ENCODE data around the gene NRCAM.

NRCAM gene

DNA sequence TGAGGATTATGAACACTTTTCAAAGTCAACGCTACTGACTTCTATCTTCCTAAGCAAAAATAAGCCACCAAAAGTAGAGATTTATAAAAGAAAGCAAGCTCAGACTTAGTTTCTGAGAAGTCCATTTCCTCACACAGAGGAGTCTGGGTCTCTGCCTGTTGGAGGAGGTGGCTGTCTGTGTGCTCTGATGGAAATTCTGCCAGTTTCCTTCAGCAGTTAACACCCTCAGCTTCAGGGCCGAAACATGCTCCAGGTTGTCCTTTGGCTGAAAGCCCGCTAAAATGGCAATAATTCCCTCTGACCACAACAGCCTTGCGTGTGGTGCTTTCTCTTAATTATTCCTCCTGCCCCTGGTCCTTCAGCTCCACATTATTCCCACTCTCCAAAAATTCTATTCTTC lies 198.3 kb downstream of the NRCAM start:
- Histone ChIP-seq H3K36me3 (ENCODE audit: control insufficient read depth, insufficient read depth, low read length) (no peaks in the 10 kb centered on the region), H3K27me3 (ENCODE audit: control insufficient read depth, insufficient read depth, low read length) (no peaks in the 10 kb centered on the region), H3K9ac (ENCODE audit: low read length) (no peak overlapping the region), H3K4me3 (ENCODE audit: low read depth, low read length) (no peak overlapping the region), H3K9me3 (ENCODE audit: control insufficient read depth, insufficient read depth, low read depth, low read length) (peaks cover 22% of the 10 kb centered on the region; the same call in 1 of the 2 replicates), H3K27ac (ENCODE audit: low read depth, low read length) (no peak overlapping the region), H3K4me1 (ENCODE audit: control insufficient read depth, insufficient read depth, low read length) (no peaks in the 10 kb centered on the region)

DNA sequence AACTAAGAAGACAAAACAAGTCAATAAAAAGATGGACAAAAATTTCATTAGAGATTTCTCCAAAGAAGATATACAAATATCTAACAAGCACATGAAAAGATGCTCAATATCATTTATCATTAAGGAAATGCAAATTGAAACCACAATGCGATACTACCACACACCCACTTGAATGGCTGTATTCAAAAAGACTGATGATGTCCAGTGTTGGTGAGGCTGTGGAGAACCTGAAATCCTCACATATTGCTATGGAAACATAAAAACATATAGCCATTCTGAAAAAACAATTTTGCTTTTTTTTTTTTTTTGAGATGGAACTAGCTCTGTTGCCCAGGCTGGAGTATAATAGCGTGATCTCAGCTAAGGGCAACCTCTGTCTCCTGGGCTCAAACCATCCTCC lies 202.0 kb downstream of the NRCAM start:
- Histone ChIP-seq H3K4me1 (ENCODE audit: control insufficient read depth, insufficient read depth, low read length) (no peaks in the 10 kb centered on the region), H3K36me3 (ENCODE audit: control insufficient read depth, insufficient read depth, low read length) (no peaks in the 10 kb centered on the region), H3K4me3 (ENCODE audit: low read depth, low read length) (no peak overlapping the region), H3K27ac (ENCODE audit: low read depth, low read length) (no peak overlapping the region), H3K27me3 (ENCODE audit: control insufficient read depth, insufficient read depth, low read length) (no peaks in the 10 kb centered on the region), H3K9ac (ENCODE audit: low read length) (no peak overlapping the region), H3K9me3 (ENCODE audit: control insufficient read depth, insufficient read depth, low read depth, low read length) (peaks cover 18% of the 10 kb centered on the region; the same call in 1 of the 2 replicates)

DNA sequence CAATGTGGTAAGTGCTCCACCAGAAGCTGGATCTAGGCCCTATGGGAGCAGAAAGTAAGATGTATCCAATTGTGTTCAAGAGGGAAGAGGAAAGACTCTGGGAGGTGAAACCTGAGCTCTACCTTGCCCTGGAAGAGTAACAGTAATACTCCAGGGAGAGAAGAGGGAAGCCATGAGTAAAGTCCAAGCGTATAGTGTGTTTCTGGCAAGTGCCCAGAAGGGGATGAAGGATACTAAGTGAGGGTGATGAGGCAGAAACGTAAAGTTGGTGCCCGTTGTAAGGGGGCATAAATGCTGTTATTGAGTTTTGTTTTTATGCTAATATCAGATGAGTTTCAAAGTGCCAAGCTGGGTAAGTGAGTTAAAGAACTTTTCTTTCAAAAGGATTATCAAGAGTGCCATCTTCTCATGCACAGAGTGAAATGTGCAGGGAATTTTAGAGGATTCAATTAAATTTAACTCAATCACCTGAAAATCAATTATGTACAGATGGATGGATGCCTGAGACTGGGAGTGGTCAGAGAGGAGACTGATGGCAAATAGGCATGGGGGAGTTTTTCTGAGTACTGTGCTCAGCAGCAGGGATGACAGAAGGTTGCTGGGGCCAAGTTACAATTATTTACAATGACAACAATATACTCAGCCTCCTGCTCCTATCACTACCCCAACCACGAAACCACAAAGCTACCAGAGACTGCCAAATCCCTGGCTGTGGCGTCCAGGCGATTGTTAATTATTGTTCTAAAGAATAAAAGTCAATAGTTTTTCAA lies 202.8 kb downstream of the NRCAM start:
- no peaks in the 10 kb centered on the region for H3K27me3 ChIP-seq (ENCODE audit: control insufficient read depth, insufficient read depth, low read length)
- H3K4me1 ChIP-seq (ENCODE audit: control insufficient read depth, insufficient read depth, low read length): no peaks in the 10 kb centered on the region
- H3K9me3 ChIP-seq (ENCODE audit: control insufficient read depth, insufficient read depth, low read depth, low read length): peaks cover 16% of the 10 kb centered on the region; the same call in 1 of the 2 replicates
- no peak overlapping the region for H3K27ac ChIP-seq (ENCODE audit: low read depth, low read length)
- no peaks in the 10 kb centered on the region for H3K36me3 ChIP-seq (ENCODE audit: control insufficient read depth, insufficient read depth, low read length)
- H3K9ac ChIP-seq (ENCODE audit: low read length): no peak overlapping the region
- no peak overlapping the region for H3K4me3 ChIP-seq (ENCODE audit: low read depth, low read length)

DNA sequence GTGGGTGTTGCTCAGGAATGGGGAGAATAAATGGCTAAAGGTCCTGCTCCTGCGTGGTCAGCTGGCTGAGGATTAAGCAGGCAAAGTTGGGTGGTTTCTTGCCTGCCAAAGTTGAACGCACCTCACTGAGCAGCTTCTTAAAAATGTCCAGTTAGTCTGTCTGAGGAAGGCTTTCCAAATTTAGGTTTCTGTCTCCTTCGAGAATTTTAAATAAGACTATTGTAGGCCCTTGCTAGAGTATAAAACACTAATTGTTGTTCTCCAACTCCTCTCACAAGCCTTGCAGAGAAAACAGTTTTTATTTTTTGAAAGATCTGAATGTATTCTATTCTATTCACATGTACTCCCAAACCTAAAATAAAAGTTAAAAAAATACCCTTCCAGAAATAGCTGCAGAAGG lies 204.1 kb downstream of the NRCAM start:
- H3K27ac ChIP-seq (ENCODE audit: low read depth, low read length): no peak overlapping the region
- no peak overlapping the region for H3K4me3 ChIP-seq (ENCODE audit: low read depth, low read length)
- no peaks in the 10 kb centered on the region for H3K27me3 ChIP-seq (ENCODE audit: control insufficient read depth, insufficient read depth, low read length)
- no peak overlapping the region for H3K9ac ChIP-seq (ENCODE audit: low read length)
- H3K4me1 ChIP-seq (ENCODE audit: control insufficient read depth, insufficient read depth, low read length): no peaks in the 10 kb centered on the region
- H3K9me3 ChIP-seq (ENCODE audit: control insufficient read depth, insufficient read depth, low read depth, low read length): peaks cover 16% of the 10 kb centered on the region; the same call in 1 of the 2 replicates
- no peaks in the 10 kb centered on the region for H3K36me3 ChIP-seq (ENCODE audit: control insufficient read depth, insufficient read depth, low read length)

DNA sequence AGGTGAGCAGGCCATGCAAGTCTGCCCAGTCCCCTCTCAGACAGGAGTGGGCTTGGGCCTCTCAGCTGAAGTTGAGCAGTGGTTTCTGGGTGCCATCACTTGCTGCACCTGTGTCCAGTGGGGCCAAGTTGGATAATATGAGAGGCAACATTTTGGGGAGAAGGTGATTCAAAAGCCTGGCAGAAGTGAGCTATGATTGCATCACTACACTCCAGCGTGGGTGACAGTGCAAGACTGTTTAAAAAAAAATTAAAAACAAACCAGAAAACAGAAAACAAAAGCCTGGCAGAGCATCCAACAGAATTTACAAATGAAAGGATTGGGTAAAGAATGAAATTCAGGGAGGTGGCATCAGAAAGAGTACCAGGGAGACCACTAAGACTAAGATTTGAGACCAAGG lies 204.5 kb downstream of the NRCAM start:
- Histone ChIP-seq H3K4me3 (ENCODE audit: low read depth, low read length) (no peak overlapping the region), H3K9me3 (ENCODE audit: control insufficient read depth, insufficient read depth, low read depth, low read length) (peaks cover 16% of the 10 kb centered on the region; the same call in 1 of the 2 replicates), H3K27ac (ENCODE audit: low read depth, low read length) (no peak overlapping the region), H3K4me1 (ENCODE audit: control insufficient read depth, insufficient read depth, low read length) (peaks cover under 1% of the 10 kb centered on the region; the same call in 1 of the 2 replicates), H3K9ac (ENCODE audit: low read length) (no peak overlapping the region), H3K27me3 (ENCODE audit: control insufficient read depth, insufficient read depth, low read length) (no peaks in the 10 kb centered on the region), H3K36me3 (ENCODE audit: control insufficient read depth, insufficient read depth, low read length) (no peaks in the 10 kb centered on the region)

DNA sequence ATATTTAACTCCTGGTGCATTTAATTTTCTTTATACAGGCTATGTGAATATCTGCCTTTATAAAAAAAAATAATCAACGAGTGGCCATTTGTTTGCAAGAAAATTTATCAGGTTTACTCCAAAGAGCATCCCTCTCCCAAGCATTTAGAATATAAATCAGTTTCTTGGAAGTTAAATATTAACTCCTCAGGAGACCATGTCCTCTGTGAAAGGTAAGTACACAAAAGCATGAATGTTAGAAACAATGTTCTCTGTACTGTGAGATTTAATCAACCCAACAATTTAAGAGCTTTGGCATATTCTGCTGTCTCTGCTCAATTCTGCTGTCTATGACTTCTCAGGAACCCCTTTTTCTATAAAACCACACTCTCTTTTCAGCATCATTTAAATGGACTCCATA lies 206.8 kb downstream of the NRCAM start:
- Histone ChIP-seq H3K27me3 (ENCODE audit: control insufficient read depth, insufficient read depth, low read length) (no peaks in the 10 kb centered on the region), H3K4me1 (ENCODE audit: control insufficient read depth, insufficient read depth, low read length) (peaks cover 12% of the 10 kb centered on the region), H3K9me3 (ENCODE audit: control insufficient read depth, insufficient read depth, low read depth, low read length) (peaks cover 13% of the 10 kb centered on the region; the same call in 1 of the 2 replicates), H3K36me3 (ENCODE audit: control insufficient read depth, insufficient read depth, low read length) (no peaks in the 10 kb centered on the region), H3K9ac (ENCODE audit: low read length) (no peak overlapping the region), H3K27ac (ENCODE audit: low read depth, low read length) (no peak overlapping the region), H3K4me3 (ENCODE audit: low read depth, low read length) (no peak overlapping the region)

DNA sequence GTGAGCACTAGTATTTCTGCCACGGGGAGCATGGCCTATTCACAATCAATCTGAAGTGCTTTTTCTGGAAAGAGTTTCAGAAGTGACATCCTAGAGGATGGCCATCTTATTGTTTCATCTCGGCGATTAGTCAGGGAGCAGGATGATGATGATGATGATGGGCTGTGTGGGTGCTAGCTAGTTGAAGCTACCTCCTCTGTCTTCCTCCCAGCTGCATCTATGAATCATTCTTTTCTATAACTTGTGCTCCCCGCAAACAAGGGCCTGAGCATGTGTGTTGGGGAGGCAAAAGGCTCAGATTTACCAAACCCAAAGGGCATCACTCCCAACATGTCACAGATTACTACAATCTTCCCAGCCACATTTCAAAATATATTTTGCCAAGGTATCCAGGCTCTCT lies 207.4 kb downstream of the NRCAM start:
- H3K4me1 ChIP-seq (ENCODE audit: control insufficient read depth, insufficient read depth, low read length): peaks cover 12% of the 10 kb centered on the region
- H3K27me3 ChIP-seq (ENCODE audit: control insufficient read depth, insufficient read depth, low read length): no peaks in the 10 kb centered on the region
- H3K9ac ChIP-seq (ENCODE audit: low read length): no peak overlapping the region
- peaks cover 7% of the 10 kb centered on the region; the same call in 1 of the 2 replicates for H3K9me3 ChIP-seq (ENCODE audit: control insufficient read depth, insufficient read depth, low read depth, low read length)
- H3K36me3 ChIP-seq (ENCODE audit: control insufficient read depth, insufficient read depth, low read length): no peaks in the 10 kb centered on the region
- H3K4me3 ChIP-seq (ENCODE audit: low read depth, low read length): no peak overlapping the region
- H3K27ac ChIP-seq (ENCODE audit: low read depth, low read length): no peak overlapping the region

DNA sequence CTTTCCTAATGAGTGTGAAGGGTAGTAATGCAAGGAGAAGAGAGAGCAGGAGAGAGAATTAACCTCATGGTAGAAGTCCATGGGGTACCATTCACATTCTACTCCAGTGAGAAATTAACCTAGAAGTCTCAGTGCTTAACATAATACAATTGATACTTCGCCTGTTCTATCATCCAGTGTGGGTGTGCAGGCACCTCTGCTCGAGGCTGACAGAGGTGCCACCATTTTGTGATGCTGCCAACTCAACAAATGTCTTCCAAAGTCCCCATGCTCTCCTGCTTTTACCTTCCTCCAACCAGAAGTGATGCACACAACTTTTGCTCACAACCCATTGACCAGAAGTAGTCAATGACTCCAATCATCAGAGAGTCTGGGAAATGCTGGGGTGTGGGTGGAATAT lies 207.8 kb downstream of the NRCAM start:
- H3K9ac ChIP-seq (ENCODE audit: low read length): no peak overlapping the region
- H3K27me3 ChIP-seq (ENCODE audit: control insufficient read depth, insufficient read depth, low read length): no peaks in the 10 kb centered on the region
- H3K4me3 ChIP-seq (ENCODE audit: low read depth, low read length): no peak overlapping the region
- no peaks in the 10 kb centered on the region for H3K36me3 ChIP-seq (ENCODE audit: control insufficient read depth, insufficient read depth, low read length)
- H3K27ac ChIP-seq (ENCODE audit: low read depth, low read length): no peak overlapping the region
- peaks cover 3% of the 10 kb centered on the region; the same call in 1 of the 2 replicates for H3K9me3 ChIP-seq (ENCODE audit: control insufficient read depth, insufficient read depth, low read depth, low read length)
- H3K4me1 ChIP-seq (ENCODE audit: control insufficient read depth, insufficient read depth, low read length): peaks cover 12% of the 10 kb centered on the region

DNA sequence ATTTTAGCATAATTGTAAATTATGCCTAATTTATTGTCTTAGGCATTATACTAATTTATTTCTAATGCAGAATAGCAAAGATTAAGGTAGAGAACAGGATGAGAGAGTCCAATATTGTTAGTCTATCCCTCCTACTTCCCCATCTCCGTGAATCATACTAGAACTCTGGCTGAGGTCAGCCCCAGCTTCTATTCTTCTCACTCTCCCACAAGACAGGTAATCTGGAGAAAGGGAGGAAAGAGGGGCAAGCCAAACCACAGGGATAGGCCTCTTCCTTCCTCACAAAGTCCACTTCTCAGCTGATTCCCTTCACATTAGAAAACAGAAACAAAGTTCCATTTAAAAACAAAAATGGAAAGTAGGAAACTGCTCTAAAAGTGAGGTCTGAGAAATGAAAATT lies 208.6 kb downstream of the NRCAM start:
- Histone ChIP-seq H3K9me3 (ENCODE audit: control insufficient read depth, insufficient read depth, low read depth, low read length) (no peaks in the 10 kb centered on the region), H3K27me3 (ENCODE audit: control insufficient read depth, insufficient read depth, low read length) (no peaks in the 10 kb centered on the region), H3K27ac (ENCODE audit: low read depth, low read length) (no peak overlapping the region), H3K4me1 (ENCODE audit: control insufficient read depth, insufficient read depth, low read length) (peaks cover 12% of the 10 kb centered on the region), H3K36me3 (ENCODE audit: control insufficient read depth, insufficient read depth, low read length) (no peaks in the 10 kb centered on the region), H3K4me3 (ENCODE audit: low read depth, low read length) (no peak overlapping the region), H3K9ac (ENCODE audit: low read length) (no peak overlapping the region)

DNA sequence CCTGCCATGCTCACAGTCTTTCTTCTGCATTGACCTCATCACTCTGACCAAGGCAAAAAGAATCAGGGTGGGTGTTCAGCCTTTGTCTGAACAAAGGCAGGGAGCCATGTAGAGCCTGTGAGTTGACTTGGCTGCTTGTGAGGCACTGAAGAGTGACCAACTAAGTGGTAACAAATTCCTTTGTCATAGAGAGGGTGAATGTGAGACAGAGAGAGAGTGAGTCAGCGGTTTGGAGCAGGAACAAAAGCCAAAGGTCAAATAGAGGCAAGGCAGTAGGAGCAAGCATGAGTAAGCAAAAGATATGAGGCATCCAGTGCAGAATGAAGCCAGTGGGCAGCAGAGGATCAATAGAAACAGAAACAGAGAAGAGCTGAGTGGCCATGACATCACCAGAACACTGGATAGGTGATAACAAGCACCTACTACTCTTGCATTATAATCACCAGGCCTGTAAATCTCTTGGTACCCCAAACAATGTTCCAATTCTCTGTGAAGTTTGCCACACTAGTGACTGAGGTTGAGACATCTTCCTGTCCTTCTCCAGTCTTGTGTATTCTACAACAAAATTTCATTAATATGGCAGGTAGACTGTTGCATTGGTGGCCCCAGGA lies 209.9 kb downstream of the NRCAM start:
- no peaks in the 10 kb centered on the region for H3K27me3 ChIP-seq (ENCODE audit: control insufficient read depth, insufficient read depth, low read length)
- H3K36me3 ChIP-seq (ENCODE audit: control insufficient read depth, insufficient read depth, low read length): no peaks in the 10 kb centered on the region
- peak overlapping the region; percentile 8; the same call in 1 of the 2 replicates for H3K27ac ChIP-seq (ENCODE audit: low read depth, low read length)
- no peaks in the 10 kb centered on the region for H3K9me3 ChIP-seq (ENCODE audit: control insufficient read depth, insufficient read depth, low read depth, low read length)
- no peak overlapping the region for H3K4me3 ChIP-seq (ENCODE audit: low read depth, low read length)
- H3K9ac ChIP-seq (ENCODE audit: low read length): no peak overlapping the region
- peaks cover 12% of the 10 kb centered on the region for H3K4me1 ChIP-seq (ENCODE audit: control insufficient read depth, insufficient read depth, low read length)

DNA sequence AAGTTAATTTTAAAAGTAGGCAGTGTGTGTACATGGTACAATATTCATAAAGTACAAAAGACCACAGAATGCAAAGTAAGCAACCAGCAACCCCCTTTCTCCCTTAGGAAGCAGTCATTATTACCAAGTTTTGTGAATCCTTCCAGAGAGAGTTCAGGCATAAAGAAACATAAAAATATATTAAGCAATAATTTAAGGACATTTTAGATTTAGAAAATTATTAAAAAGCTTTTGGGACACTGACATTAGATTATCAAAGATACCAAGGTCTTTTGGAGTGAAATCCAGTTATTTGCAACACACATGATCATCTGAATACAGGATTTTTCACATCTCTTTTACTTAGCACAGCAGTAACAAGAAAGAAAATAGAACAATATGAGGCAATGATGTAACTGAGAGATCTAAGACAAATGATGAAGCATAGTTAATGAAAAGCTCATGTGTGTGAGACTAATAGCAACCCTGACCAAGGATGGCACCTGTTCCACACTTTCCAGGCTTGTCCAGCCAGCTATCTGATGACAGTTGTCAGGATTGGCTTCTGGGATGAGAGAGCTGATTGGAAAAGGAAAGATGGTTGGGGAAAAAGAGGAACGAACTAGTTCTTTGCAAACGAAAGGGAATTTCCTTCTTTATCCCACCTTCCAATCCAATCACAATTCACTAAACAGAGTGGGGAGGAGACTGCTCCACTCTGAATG lies 210.6 kb downstream of the NRCAM start:
- Histone ChIP-seq H3K36me3 (ENCODE audit: control insufficient read depth, insufficient read depth, low read length) (no peaks in the 10 kb centered on the region), H3K27me3 (ENCODE audit: control insufficient read depth, insufficient read depth, low read length) (no peaks in the 10 kb centered on the region), H3K4me1 (ENCODE audit: control insufficient read depth, insufficient read depth, low read length) (peaks cover 12% of the 10 kb centered on the region), H3K9ac (ENCODE audit: low read length) (no peak overlapping the region), H3K9me3 (ENCODE audit: control insufficient read depth, insufficient read depth, low read depth, low read length) (no peaks in the 10 kb centered on the region), H3K27ac (ENCODE audit: low read depth, low read length) (no peak overlapping the region), H3K4me3 (ENCODE audit: low read depth, low read length) (no peak overlapping the region)
